ENCODE results near the gene XXYLT1. TPM values are rescaled to one million over a fixed set of nuclear protein-coding genes. Genes with fewer than 3 reads are reported as not detected.

Gene XXYLT1
- total RNA-seq, 4 donors from 2014 or later, result 9.6 to 17.7 (median 13.2) TPM

DNA sequence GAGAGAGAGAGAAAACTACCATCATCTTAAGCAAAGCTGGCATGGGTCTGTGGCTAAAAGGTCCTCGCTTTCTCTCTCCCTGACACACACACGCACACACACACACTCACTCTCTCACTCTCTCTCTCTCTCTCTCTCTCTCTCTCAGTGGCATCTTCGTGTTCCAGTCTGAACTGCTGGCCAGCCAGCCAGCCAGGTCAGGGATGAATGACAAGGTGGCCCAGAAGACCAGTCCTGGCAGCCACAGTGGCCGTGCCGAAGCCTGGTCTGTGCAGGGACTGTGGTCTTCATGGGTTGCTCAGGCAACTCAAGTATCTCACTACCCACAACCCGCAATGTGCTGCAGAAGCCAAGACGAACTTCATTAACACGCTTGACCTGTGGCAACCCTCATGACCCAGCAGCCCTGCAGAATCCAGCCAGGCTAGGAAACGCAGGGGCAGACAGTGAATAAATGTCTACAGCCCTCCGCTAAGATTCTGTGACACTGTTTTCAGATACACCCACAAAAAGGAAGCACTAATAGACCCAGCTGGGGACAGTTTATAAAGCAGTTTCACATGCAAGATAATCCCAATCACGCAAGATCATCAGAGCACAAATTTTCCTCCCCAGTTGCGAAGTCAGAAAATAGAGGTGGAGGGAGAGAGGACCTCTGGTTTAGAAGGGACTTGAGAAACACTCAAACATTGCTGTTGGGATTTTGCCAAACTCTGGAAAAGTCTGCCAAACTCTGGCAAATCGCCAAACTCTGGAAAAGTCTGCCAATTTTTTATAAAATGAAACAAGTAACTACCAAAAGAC lies 66.4 kb downstream of the XXYLT1 start:
- H3K9me3 ChIP-seq, result no peaks in the 10 kb centered on the region
- DNase-seq (ENCODE audit: low spot score in 2 of 2), result no peak
- peaks cover 0 to 37% (median 20%) of the 10 kb centered on the region in 4 donors for H3K4me1 ChIP-seq
- 27 to 31% methylated on average over 12 to 13 of the region's 13 CpGs for WGBS, 2 donors
- H3K4me3 ChIP-seq, result no peak overlapping the region
- no peaks in the 10 kb centered on the region for H3K27me3 ChIP-seq
- no peak for TF ChIP-seq POLR2A (IDR thresholded peaks at IDR 0.05)
- no peak for TF ChIP-seq CTCF (IDR thresholded peaks at IDR 0.05)
- TF ChIP-seq EP300 (IDR thresholded peaks at IDR 0.05), result no peak
- H3K27ac ChIP-seq, result peak overlapping the region in 2 of 4 donors; percentile 38 to 39
- H3K36me3 ChIP-seq, result no peaks in the 10 kb centered on the region

- no peaks in the 10 kb centered on the region for H3K9me3 ChIP-seq
- no peaks in the 10 kb centered on the region for H3K27me3 ChIP-seq
- peak overlapping the region in 1 of 4 donors; percentile 32 for H3K27ac ChIP-seq
- H3K36me3 ChIP-seq, result no peaks in the 10 kb centered on the region
- DNase-seq (ENCODE audit: low spot score in 2 of 2), result no peak
- peaks cover 0 to 32% (median 11%) of the 10 kb centered on the region in 4 donors for H3K4me1 ChIP-seq
- 90 to 93% methylated on average over 6 of the region's 6 CpGs for WGBS, 2 donors
- no peak for TF ChIP-seq POLR2A (IDR thresholded peaks at IDR 0.05)
- no peak for TF ChIP-seq CTCF (IDR thresholded peaks at IDR 0.05)
- TF ChIP-seq EP300 (IDR thresholded peaks at IDR 0.05), result no peak
- H3K4me3 ChIP-seq, result no peak overlapping the region
These were observed 67.4 kb downstream of the XXYLT1 start for GRCh38 chr3:195203606-195204005.

- no peak overlapping the region for H3K4me3 ChIP-seq
- 76 to 83% methylated on average over 3 of the region's 3 CpGs for WGBS, 2 donors
- H3K36me3 ChIP-seq, result no peaks in the 10 kb centered on the region
- no peaks in the 10 kb centered on the region for H3K9me3 ChIP-seq
- H3K27me3 ChIP-seq, result no peaks in the 10 kb centered on the region
- H3K27ac ChIP-seq, result no peak overlapping the region
- no peak for DNase-seq (ENCODE audit: low spot score in 2 of 2)
- H3K4me1 ChIP-seq, result peaks cover 0 to 30% (median 7%) of the 10 kb centered on the region in 4 donors
- TF ChIP-seq CTCF (IDR thresholded peaks at IDR 0.05) (no peak), POLR2A (IDR thresholded peaks at IDR 0.05) (no peak), EP300 (IDR thresholded peaks at IDR 0.05) (no peak)
These were observed 69.7 kb downstream of the XXYLT1 start for GRCh38 chr3:195201295-195201694.

DNA sequence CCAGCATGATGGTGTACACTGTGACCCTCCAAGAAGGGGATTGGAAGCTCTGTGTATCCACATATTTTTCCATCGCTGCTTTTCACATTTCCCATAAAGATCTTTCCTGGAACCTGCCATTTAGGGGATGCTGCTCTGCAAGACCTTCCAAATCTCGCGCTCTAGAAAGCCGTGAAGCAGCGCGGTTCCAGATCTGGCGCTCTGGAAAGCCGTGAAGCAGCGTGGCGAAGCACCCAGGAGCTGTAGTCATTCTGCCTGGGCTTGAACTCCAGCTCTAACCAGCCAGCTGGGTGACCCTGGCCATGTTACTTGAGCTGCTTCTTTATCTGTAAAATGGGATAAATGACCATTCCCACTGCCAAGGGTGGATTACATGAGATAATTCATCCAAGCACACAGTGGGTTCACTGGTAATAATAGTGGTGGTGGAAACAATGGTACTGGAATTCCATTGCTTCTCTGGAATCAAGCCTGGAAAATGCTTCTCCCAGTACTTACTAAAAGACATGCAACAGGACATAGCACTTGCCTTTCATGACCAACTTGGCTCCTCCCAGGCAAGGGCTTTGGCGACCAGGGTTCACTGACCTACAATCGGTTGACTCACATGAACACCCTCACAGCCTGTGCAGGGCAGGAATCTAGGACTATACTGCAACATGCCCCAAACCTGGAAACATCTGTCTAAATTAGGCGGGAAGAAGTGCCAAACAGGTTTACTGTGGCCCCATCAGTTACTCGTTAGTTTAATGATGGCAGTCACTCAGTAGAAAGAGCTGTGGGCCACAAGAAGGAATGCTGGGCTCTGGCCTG lies 70.7 kb downstream of the XXYLT1 start:
- WGBS, 2 donors, result 96% methylated on average over 14 of the region's 14 CpGs
- Histone ChIP-seq H3K27me3 (no peaks in the 10 kb centered on the region), H3K4me3 (no peak overlapping the region), H3K36me3 (no peaks in the 10 kb centered on the region), H3K27ac (no peak overlapping the region), H3K9me3 (no peaks in the 10 kb centered on the region), H3K4me1 (peaks cover 0 to 34% (median 12%) of the 10 kb centered on the region in 4 donors)
- no peak for DNase-seq (ENCODE audit: low spot score in 2 of 2)
- TF ChIP-seq POLR2A (IDR thresholded peaks at IDR 0.05), result no peak
- no peak for TF ChIP-seq CTCF (IDR thresholded peaks at IDR 0.05)
- TF ChIP-seq EP300 (IDR thresholded peaks at IDR 0.05), result no peak

All from tibial nerve (tissue), 4 donors.